ENCODE results near the gene SAMMSON.

Gene SAMMSON

GRCh38 chr3:70000563-70001081, 1.1 kb downstream of the SAMMSON start:
- no peak for TF ChIP-seq CTCF (IDR thresholded peaks at IDR 0.05; ENCODE audit: borderline replicate concordance, control extremely low read depth, extremely low read depth, insufficient read depth, missing control alignments)
- in situ Hi-C loops (cut with MboI; ENCODE audit: low sequenced_read_pairs, unreplicated experiment): no loop called here
- no peak for DNase-seq (ENCODE audit: low spot score)

- no peak for TF ChIP-seq CTCF (IDR thresholded peaks at IDR 0.05; ENCODE audit: borderline replicate concordance, control extremely low read depth, extremely low read depth, insufficient read depth, missing control alignments)
- in situ Hi-C loops (cut with MboI; ENCODE audit: low sequenced_read_pairs, unreplicated experiment): no loop called here
- DNase-seq (ENCODE audit: low spot score): no peak
Observed at GRCh38 chr3:70003119-70003518, 3.6 kb downstream of the SAMMSON start.

- DNase-seq (ENCODE audit: low spot score): no peak
- in situ Hi-C loops (cut with MboI; ENCODE audit: low sequenced_read_pairs, unreplicated experiment): no loop called here
- TF ChIP-seq CTCF (IDR thresholded peaks at IDR 0.05; ENCODE audit: borderline replicate concordance, control extremely low read depth, extremely low read depth, insufficient read depth, missing control alignments): no peak
Observed at GRCh38 chr3:70006089-70006488, 6.6 kb downstream of the SAMMSON start.

- TF ChIP-seq CTCF (IDR thresholded peaks at IDR 0.05; ENCODE audit: borderline replicate concordance, control extremely low read depth, extremely low read depth, insufficient read depth, missing control alignments): no peak
- in situ Hi-C loops (cut with MboI; ENCODE audit: low sequenced_read_pairs, unreplicated experiment): no loop called here
- DNase-seq (ENCODE audit: low spot score): no peak
Observed at GRCh38 chr3:70010346-70010745, 10.8 kb downstream of the SAMMSON start.

- in situ Hi-C loops (cut with MboI; ENCODE audit: low sequenced_read_pairs, unreplicated experiment): no loop called here
- no peak for DNase-seq (ENCODE audit: low spot score)
- no peak for TF ChIP-seq CTCF (IDR thresholded peaks at IDR 0.05; ENCODE audit: borderline replicate concordance, control extremely low read depth, extremely low read depth, insufficient read depth, missing control alignments)
Observed at GRCh38 chr3:70011582-70011981, 12.0 kb downstream of the SAMMSON start.

GRCh38 chr3:70020906-70021660, 21.6 kb downstream of the SAMMSON start:
- DNase-seq (ENCODE audit: low spot score): no peak
- TF ChIP-seq CTCF (IDR thresholded peaks at IDR 0.05; ENCODE audit: borderline replicate concordance, control extremely low read depth, extremely low read depth, insufficient read depth, missing control alignments): no peak
- in situ Hi-C loops (cut with MboI; ENCODE audit: low sequenced_read_pairs, unreplicated experiment): no loop called here
